B cell (primary cell): ENCODE measurements around the gene FAM227B.

Source experiments
- CTCF ChIP-seq: fragments of 200-600 bp; IDR thresholded peaks from one replicate; pipeline ENCODE4 v1.8.0; 2022; ENCODE audit warnings: antibody characterized with exemption, mild to moderate bottlenecking
- EZH2 ChIP-seq: IDR thresholded peaks from 2 replicates; pipeline ENCODE4 v1.6.1; 2012; ENCODE audit warnings: borderline replicate concordance, low read depth, mild to moderate bottlenecking, moderate library complexity, low read length; ENCODE audit not compliant: insufficient read depth, poor library complexity, severe bottlenecking

- TF ChIP-seq CTCF (no peak), EZH2 (no peak)
Observed at GRCh38 chr15:49379996-49380395, 240.6 kb downstream of the FAM227B start.
